Gastrocnemius medialis (tissue), 4 donors: Measurements from ENCODE around the gene DEFB110.

Source experiments
- CTCF ChIP-seq, 5 experiments: fragments of 450-650 bp in 3 of 5; fragments of 200-600 bp in 2 of 5; sonication (generic) in 2 of 5; IDR thresholded peaks in 4 of 5; conservative IDR thresholded peaks in 1 of 5; 1 replicate in 4 of 5; 2 replicates in 1 of 5; pipeline ENCODE4 v1.5.1; 2016 to 2019; ENCODE audit warnings: antibody characterized with exemption in 5 of 5, mild to moderate bottlenecking in 3 of 5, moderate library complexity in 3 of 5
- POLR2A ChIP-seq, 2 donors: fragments of 450-650 bp; IDR thresholded peaks; one replicate each; pipeline ENCODE4 v1.6.1; 2017; ENCODE audit warnings: antibody characterized with exemption in 2 of 2, mild to moderate bottlenecking in 2 of 2, moderate library complexity in 2 of 2

- TF ChIP-seq CTCF (IDR thresholded peaks at IDR 0.05 in 4 of 5, conservative IDR thresholded peaks at IDR 0.05 in 1 of 5) (no peak), POLR2A (IDR thresholded peaks at IDR 0.05) (no peak)
Measured at GRCh38 chr6:50070101-50070500, 48.3 kb upstream of the DEFB110 start.
